ENCODE measurements around the gene ACMSD.

DNA sequence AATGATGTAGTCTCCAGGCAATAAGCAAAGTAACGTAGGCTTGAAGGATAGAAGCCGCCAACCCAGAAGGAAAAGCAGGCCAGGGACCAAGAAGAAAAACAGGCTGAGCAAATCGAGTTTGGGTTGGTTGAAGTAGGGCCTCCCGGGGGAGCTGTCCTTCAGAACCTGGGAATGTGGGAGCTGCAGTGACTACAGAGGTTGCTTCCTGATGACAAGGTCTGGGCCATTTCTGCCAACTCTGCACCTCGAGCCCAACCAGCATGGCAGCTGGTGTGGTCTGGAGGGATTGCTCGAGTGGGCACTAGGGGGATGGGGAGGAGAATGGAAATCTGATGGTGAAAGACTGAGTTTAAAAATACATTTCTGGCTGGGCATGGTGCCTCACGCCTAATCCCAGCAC is 14.1 kb downstream of the ACMSD start:
- TF ChIP-seq, protein P1, sequence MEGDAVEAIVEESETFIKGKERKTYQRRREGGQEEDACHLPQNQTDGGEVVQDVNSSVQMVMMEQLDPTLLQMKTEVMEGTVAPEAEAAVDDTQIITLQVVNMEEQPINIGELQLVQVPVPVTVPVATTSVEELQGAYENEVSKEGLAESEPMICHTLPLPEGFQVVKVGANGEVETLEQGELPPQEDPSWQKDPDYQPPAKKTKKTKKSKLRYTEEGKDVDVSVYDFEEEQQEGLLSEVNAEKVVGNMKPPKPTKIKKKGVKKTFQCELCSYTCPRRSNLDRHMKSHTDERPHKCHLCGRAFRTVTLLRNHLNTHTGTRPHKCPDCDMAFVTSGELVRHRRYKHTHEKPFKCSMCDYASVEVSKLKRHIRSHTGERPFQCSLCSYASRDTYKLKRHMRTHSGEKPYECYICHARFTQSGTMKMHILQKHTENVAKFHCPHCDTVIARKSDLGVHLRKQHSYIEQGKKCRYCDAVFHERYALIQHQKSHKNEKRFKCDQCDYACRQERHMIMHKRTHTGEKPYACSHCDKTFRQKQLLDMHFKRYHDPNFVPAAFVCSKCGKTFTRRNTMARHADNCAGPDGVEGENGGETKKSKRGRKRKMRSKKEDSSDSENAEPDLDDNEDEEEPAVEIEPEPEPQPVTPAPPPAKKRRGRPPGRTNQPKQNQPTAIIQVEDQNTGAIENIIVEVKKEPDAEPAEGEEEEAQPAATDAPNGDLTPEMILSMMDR (IDR thresholded peaks at IDR 0.05), result no peak
- TF ChIP-seq POLR2A (IDR thresholded peaks at IDR 0.05), result no peak
